Smooth muscle cell (in vitro differentiated cells): Measurements from ENCODE around the gene INAVA. TPM values are rescaled to one million over a fixed set of nuclear protein-coding genes. Genes with fewer than 3 reads are reported as not detected.

Source experiments
- DNase-seq: peaks from one replicate; lab custom pipeline; 2025; ENCODE audit not compliant: unreplicated experiment; lab: John Stamatoyannopoulos, UW
- H2AFZ ChIP-seq: fragments of 200-600 bp; sonication (generic); 2 replicates; pipeline ENCODE4 v1.6.0; 2016; ENCODE audit warnings: antibody characterized with exemption, low read depth, mild to moderate bottlenecking
- H3F3A ChIP-seq: fragments of 200-600 bp; sonication (generic); 2 replicates; pipeline ENCODE4 v1.6.0; 2017; ENCODE audit warnings: antibody characterized with exemption, low read depth
- H3K27ac ChIP-seq: fragments of 200-600 bp; sonication (generic); 2 replicates; pipeline ENCODE4 v1.5.1; 2016; ENCODE audit warnings: low read depth, mild to moderate bottlenecking
- H3K27me3 ChIP-seq: fragments of 200-600 bp; sonication (generic); 2 replicates; pipeline ENCODE4 v1.6.1; 2016; ENCODE audit warnings: low read depth, mild to moderate bottlenecking
- H3K36me3 ChIP-seq: fragments of 200-600 bp; sonication (generic); 2 replicates; pipeline ENCODE4 v1.5.1; 2016; ENCODE audit warnings: low read depth
- H3K4me1 ChIP-seq: fragments of 200-600 bp; sonication (generic); 2 replicates; pipeline ENCODE4 v1.5.1; 2016; ENCODE audit warnings: low read depth
- H3K4me2 ChIP-seq: fragments of 200-600 bp; sonication (generic); 2 replicates; pipeline ENCODE4 v1.6.0; 2016; ENCODE audit warnings: mild to moderate bottlenecking
- H3K4me3 ChIP-seq: fragments of 200-600 bp; sonication (generic); 2 replicates; pipeline ENCODE4 v1.5.1; 2016; ENCODE audit warnings: mild to moderate bottlenecking
- H3K79me2 ChIP-seq: fragments of 200-600 bp; sonication (generic); 2 replicates; pipeline ENCODE4 v1.6.0; 2016; ENCODE audit warnings: low read depth, mild to moderate bottlenecking
- H3K9ac ChIP-seq: fragments of 200-600 bp; sonication (generic); 2 replicates; pipeline ENCODE4 v1.6.0; 2016; ENCODE audit warnings: low read depth
- H3K9me3 ChIP-seq: fragments of 200-600 bp; sonication (generic); replicated peaks from 2 replicates; pipeline ENCODE4 v1.5.1; 2016; ENCODE audit warnings: low read depth
- H4K20me1 ChIP-seq: fragments of 200-600 bp; sonication (generic); 2 replicates; pipeline ENCODE4 v1.6.0; 2016; ENCODE audit warnings: low read depth
- WGBS: methylation state at CpG from one replicate; pipeline ENCODE4 v1.1.7; 2016; ENCODE audit warnings: low lambda C conversion rate; 5-methylcytosine and 5-hydroxymethylcytosine counted together
- polyA plus RNA-seq: library from polyadenylated mRNA; unstranded; fragments of >200 nt; fragmentation: Nextera tagmentation; extraction: Ambion mirVana; gene quantifications from 2 replicates; pipeline ENCODE4 v1.2.1, GENCODE V29; 2016
- total RNA-seq: library from RNA; depleted of rRNA; stranded (reverse); fragments of >200 nt; gene quantifications from 2 replicates; pipeline ENCODE4 v1.2.3, GENCODE V29; 2014
- TF ChIP-seq, protein P1 (sequence below): fragments of 200-600 bp; sonication (generic); IDR thresholded peaks from 2 replicates; pipeline ENCODE4 v1.5.1; 2017; ENCODE audit warnings: borderline replicate concordance, mild to moderate bottlenecking, antibody characterized with exemption; ENCODE audit not compliant: insufficient read depth, poor library complexity, severe bottlenecking

The INAVA gene
- total and polyA plus RNA-seq, 2 experiments from 2014 or later, result 10.1 to 16.9 TPM

GRCh38 chr1:200866521-200866920, 28.2 kb upstream of the INAVA start:
- H3K4me1 ChIP-seq, result no peaks in the 10 kb centered on the region
- no peaks in the 10 kb centered on the region for H4K20me1 ChIP-seq
- 52% methylated on average over 5 of the region's 5 CpGs for WGBS
- no peak overlapping the region for H3K4me2 ChIP-seq
- DNase-seq, result no peak
- no peak overlapping the region for H2AFZ ChIP-seq
- H3K4me3 ChIP-seq, result no peak overlapping the region
- H3K27me3 ChIP-seq, result no peaks in the 10 kb centered on the region
- no peak overlapping the region for H3K9ac ChIP-seq
- peaks cover 16% of the 10 kb centered on the region for H3F3A ChIP-seq
- no peak overlapping the region for H3K27ac ChIP-seq
- H3K9me3 ChIP-seq, result no peaks in the 10 kb centered on the region
- H3K36me3 ChIP-seq, result peaks cover 6% of the 10 kb centered on the region
- H3K79me2 ChIP-seq, result no peaks in the 10 kb centered on the region
- TF ChIP-seq, protein P1, sequence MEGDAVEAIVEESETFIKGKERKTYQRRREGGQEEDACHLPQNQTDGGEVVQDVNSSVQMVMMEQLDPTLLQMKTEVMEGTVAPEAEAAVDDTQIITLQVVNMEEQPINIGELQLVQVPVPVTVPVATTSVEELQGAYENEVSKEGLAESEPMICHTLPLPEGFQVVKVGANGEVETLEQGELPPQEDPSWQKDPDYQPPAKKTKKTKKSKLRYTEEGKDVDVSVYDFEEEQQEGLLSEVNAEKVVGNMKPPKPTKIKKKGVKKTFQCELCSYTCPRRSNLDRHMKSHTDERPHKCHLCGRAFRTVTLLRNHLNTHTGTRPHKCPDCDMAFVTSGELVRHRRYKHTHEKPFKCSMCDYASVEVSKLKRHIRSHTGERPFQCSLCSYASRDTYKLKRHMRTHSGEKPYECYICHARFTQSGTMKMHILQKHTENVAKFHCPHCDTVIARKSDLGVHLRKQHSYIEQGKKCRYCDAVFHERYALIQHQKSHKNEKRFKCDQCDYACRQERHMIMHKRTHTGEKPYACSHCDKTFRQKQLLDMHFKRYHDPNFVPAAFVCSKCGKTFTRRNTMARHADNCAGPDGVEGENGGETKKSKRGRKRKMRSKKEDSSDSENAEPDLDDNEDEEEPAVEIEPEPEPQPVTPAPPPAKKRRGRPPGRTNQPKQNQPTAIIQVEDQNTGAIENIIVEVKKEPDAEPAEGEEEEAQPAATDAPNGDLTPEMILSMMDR, result no peak

DNA sequence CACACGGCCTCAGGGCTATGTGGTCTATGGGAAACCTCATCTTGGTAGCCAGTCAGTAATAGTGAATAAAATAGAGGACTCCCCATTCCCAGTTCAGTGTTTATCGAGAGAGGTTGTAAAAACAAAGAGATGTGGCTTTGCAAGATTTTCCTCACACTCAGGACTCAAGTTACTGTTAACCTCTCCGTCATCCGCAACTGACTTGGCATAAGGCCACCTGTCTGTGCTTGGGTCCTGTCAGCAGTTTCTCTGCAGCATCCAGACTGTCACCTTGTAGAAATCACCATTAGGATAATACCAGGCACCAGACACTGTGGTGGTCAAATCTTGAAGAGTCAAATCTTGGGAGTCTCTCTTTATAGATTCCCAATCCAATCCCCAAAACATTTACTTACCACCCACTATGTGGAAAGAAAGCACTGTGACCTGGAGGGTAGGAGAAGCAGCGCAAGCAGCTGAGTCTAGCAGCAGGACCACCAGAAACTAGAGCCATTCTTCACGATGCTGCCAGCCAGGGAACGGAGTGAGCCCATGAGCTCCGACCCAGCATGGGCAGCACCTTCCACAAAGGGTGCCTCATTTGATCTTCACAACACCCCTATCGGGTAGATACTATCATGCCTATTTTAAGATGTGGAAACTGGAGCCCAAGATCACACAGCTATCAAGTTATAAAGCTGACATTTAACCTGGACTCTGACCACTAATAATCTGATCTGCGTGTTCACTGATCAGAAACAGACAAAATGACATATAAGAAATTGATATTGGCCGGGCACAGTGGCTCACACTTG, 27.5 kb upstream of the INAVA start:
- peaks cover 16% of the 10 kb centered on the region for H3F3A ChIP-seq
- no peaks in the 10 kb centered on the region for H4K20me1 ChIP-seq
- no peaks in the 10 kb centered on the region for H3K4me1 ChIP-seq
- no peak for DNase-seq
- no peaks in the 10 kb centered on the region for H3K79me2 ChIP-seq
- no peak overlapping the region for H3K4me2 ChIP-seq
- H3K4me3 ChIP-seq, result no peak overlapping the region
- H3K9ac ChIP-seq, result no peak overlapping the region
- TF ChIP-seq, protein P1, result no peak
- H3K36me3 ChIP-seq, result peaks cover 6% of the 10 kb centered on the region
- H3K27ac ChIP-seq, result no peak overlapping the region
- no peaks in the 10 kb centered on the region for H3K9me3 ChIP-seq
- H2AFZ ChIP-seq, result no peak overlapping the region
- no peaks in the 10 kb centered on the region for H3K27me3 ChIP-seq
- 86% methylated on average over 11 of the region's 11 CpGs for WGBS

DNA sequence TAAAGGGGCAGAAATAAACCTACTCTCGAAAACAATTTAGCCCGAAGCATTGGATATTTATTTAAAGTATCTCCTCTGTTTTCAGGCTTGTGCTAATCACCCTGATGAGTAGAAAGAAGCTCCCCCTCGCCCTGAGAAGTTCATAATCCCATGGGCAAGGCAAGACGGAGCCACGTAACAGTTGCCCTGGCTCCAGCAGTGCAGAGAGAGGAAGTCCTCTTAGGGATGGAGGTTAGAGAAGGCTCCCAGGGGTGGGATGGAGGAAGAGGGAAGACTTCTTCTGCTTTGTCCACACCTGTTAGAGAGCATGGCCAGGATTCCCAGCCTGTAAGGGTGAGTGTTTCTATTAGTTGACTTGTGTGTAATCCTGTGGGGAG, 25.3 kb upstream of the INAVA start:
- Histone ChIP-seq H3F3A (peaks cover 11% of the 10 kb centered on the region), H3K27me3 (no peaks in the 10 kb centered on the region), H3K4me1 (no peaks in the 10 kb centered on the region), H4K20me1 (no peaks in the 10 kb centered on the region), H2AFZ (no peak overlapping the region), H3K36me3 (no peaks in the 10 kb centered on the region), H3K4me3 (no peak overlapping the region), H3K9ac (no peak overlapping the region), H3K27ac (no peak overlapping the region), H3K79me2 (no peaks in the 10 kb centered on the region), H3K4me2 (no peak overlapping the region), H3K9me3 (no peaks in the 10 kb centered on the region)
- DNase-seq, result no peak
- 87% methylated on average over 5 of the region's 5 CpGs for WGBS
- TF ChIP-seq, protein P1, result no peak

GRCh38 chr1:200869753-200870391, 24.8 kb upstream of the INAVA start:
- Histone ChIP-seq H3K4me3 (no peak overlapping the region), H3K4me2 (no peak overlapping the region), H3K9me3 (no peaks in the 10 kb centered on the region), H3F3A (peaks cover 6% of the 10 kb centered on the region), H3K9ac (no peak overlapping the region), H3K36me3 (no peaks in the 10 kb centered on the region), H3K27ac (no peak overlapping the region), H3K79me2 (no peaks in the 10 kb centered on the region), H2AFZ (no peak overlapping the region), H3K4me1 (no peaks in the 10 kb centered on the region), H3K27me3 (no peaks in the 10 kb centered on the region), H4K20me1 (no peaks in the 10 kb centered on the region)
- TF ChIP-seq, protein P1, result no peak
- 94% methylated on average over 9 of the region's 9 CpGs for WGBS
- no peak for DNase-seq
